ENCODE results near the gene BUB1. TPM values are rescaled to one million over a fixed set of nuclear protein-coding genes. Genes with fewer than 3 reads are reported as not detected.

Gene BUB1
- total and polyA plus RNA-seq, 2 donors (not counting 1 experiment from before 2014, with no cell fraction given) = 9.9 to 11.2 TPM

DNA sequence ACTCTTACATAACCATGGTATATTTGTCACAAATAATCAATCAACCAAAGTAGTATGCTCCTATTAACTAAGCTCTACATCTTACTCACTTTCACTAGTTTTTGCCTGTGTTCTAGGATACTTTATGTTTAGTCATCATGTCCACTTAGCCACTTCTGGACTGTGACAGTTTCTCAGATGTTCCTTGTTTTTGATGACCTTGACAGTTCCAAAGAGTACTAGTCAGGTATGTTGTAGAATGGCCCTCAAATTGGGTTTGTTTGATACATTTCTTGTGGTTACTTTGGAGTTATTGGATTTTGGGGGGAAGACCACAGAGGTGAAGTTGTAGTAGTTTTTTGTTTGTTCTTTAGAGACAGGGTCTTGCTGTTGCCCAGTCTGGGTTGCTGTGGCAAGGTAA is 35.5 kb downstream of the BUB1 start:
- no peak for DNase-seq (ENCODE audit: low read depth in 2 of 2)
- Histone ChIP-seq H3K79me2 (ENCODE audit: control insufficient read depth, insufficient read depth, low read length) (peaks cover 2% of the 10 kb centered on the region), H2AFZ (ENCODE audit: low read length) (no peak overlapping the region), H3K4me2 (ENCODE audit: extremely low read depth, insufficient read depth, low read length) (no peak overlapping the region), H3K9me3 (ENCODE audit: control insufficient read depth, insufficient read depth, low read depth, low read length) (no peaks in the 10 kb centered on the region), H3K27ac (ENCODE audit: insufficient read depth, low read length) (no peak overlapping the region), H3K9ac (ENCODE audit: insufficient read depth, low read length) (no peak overlapping the region), H3K4me3 (replicated peaks in 1 of 4; ENCODE audit: control extremely low read depth in 1 of 4, insufficient read depth in 1 of 4, low read depth in 3 of 4, low read length in 4 of 4) (no peak overlapping the region), H3K4me1 (ENCODE audit: control insufficient read depth, extremely low read depth, insufficient read depth, low read length) (no peaks in the 10 kb centered on the region), H4K20me1 (ENCODE audit: control insufficient read depth, extremely low read depth, insufficient read depth, low read length) (no peaks in the 10 kb centered on the region), H3K27me3 (ENCODE audit: control insufficient read depth, insufficient read depth, low read length) (no peaks in the 10 kb centered on the region), H3K36me3 (ENCODE audit: control insufficient read depth, insufficient read depth, low read length) (peaks cover 6% of the 10 kb centered on the region)
- TF ChIP-seq, protein P1, sequence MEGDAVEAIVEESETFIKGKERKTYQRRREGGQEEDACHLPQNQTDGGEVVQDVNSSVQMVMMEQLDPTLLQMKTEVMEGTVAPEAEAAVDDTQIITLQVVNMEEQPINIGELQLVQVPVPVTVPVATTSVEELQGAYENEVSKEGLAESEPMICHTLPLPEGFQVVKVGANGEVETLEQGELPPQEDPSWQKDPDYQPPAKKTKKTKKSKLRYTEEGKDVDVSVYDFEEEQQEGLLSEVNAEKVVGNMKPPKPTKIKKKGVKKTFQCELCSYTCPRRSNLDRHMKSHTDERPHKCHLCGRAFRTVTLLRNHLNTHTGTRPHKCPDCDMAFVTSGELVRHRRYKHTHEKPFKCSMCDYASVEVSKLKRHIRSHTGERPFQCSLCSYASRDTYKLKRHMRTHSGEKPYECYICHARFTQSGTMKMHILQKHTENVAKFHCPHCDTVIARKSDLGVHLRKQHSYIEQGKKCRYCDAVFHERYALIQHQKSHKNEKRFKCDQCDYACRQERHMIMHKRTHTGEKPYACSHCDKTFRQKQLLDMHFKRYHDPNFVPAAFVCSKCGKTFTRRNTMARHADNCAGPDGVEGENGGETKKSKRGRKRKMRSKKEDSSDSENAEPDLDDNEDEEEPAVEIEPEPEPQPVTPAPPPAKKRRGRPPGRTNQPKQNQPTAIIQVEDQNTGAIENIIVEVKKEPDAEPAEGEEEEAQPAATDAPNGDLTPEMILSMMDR (conservative IDR thresholded peaks at IDR 0.05 in 1 of 2, IDR thresholded peaks at IDR 0.05 in 1 of 2; ENCODE audit: low read depth in 1 of 2, low read length in 2 of 2) = no peak
- no peak for TF ChIP-seq EZH2 (IDR thresholded peaks at IDR 0.05; ENCODE audit: low read length, missing control alignments)

DNA sequence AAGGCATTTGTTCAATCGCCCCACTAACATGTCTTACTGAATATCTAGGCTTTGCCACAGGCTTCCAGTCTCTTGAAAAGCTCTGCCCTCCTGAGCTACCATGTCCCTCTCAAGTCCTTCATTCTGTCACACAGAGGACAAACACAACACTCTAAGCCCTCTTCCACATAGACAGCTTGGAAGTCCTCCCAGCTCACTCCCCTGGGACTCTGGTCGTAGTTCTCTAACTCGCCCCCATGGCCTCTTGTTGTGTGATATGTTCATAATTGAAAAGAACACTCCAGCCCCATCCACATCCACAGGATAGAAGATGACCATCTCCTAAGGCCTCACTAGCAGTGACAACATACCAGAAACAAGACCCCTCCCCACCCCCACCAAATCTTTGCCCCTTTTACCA is 37.9 kb downstream of the BUB1 start:
- Histone ChIP-seq H3K36me3 (ENCODE audit: control insufficient read depth, insufficient read depth, low read length) (peaks cover 6% of the 10 kb centered on the region), H3K27me3 (ENCODE audit: control insufficient read depth, insufficient read depth, low read length) (no peaks in the 10 kb centered on the region), H4K20me1 (ENCODE audit: control insufficient read depth, extremely low read depth, insufficient read depth, low read length) (no peaks in the 10 kb centered on the region), H2AFZ (ENCODE audit: low read length) (no peak overlapping the region), H3K27ac (ENCODE audit: insufficient read depth, low read length) (no peak overlapping the region), H3K9me3 (ENCODE audit: control insufficient read depth, insufficient read depth, low read depth, low read length) (no peaks in the 10 kb centered on the region), H3K79me2 (ENCODE audit: control insufficient read depth, insufficient read depth, low read length) (no peaks in the 10 kb centered on the region), H3K9ac (ENCODE audit: insufficient read depth, low read length) (no peak overlapping the region), H3K4me3 (replicated peaks in 1 of 4; ENCODE audit: control extremely low read depth in 1 of 4, insufficient read depth in 1 of 4, low read depth in 3 of 4, low read length in 4 of 4) (no peak overlapping the region), H3K4me2 (ENCODE audit: extremely low read depth, insufficient read depth, low read length) (no peak overlapping the region), H3K4me1 (ENCODE audit: control insufficient read depth, extremely low read depth, insufficient read depth, low read length) (no peaks in the 10 kb centered on the region)
- DNase-seq (ENCODE audit: low read depth in 2 of 2) = no peak
- no peak for TF ChIP-seq EZH2 (IDR thresholded peaks at IDR 0.05; ENCODE audit: low read length, missing control alignments)
- TF ChIP-seq, protein P1 (conservative IDR thresholded peaks at IDR 0.05 in 1 of 2, IDR thresholded peaks at IDR 0.05 in 1 of 2; ENCODE audit: low read depth in 1 of 2, low read length in 2 of 2) = no peak

DNA sequence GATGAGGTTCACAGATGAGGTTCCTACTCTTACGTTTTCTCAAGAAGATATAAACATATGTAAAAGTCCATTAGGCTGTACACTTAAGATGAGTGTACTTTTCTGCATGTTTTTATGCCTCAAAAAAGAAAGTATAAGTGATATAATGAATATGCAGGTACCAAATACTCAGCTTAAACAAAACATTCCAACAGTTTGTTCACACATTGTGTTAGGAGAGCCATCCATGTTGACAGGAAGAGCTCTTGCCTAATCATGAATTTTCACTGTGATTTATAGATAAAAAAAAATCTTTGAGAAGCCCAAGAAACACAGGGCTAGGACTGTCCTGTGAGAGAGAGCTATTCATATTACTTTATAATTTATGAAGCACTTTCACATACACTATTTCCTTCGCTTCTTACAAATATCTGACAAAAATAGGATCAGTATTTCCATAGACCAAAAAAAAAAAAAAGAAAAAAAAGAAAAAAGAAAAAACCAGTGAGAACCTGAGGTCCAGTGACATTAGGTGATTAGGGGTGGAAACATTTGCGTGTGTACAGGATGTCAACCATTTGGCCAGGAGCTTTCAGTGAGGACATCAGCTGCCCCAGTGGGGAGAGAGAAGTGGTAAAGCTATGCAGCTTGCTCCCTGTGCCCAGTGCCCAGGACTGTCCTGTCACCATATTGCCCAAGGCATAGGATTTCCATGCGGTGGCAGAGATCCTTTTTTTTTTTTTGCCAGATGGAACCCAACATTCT is 38.7 kb downstream of the BUB1 start:
- H3K9me3 ChIP-seq (ENCODE audit: control insufficient read depth, insufficient read depth, low read depth, low read length) = no peaks in the 10 kb centered on the region
- peaks cover 6% of the 10 kb centered on the region for H3K36me3 ChIP-seq (ENCODE audit: control insufficient read depth, insufficient read depth, low read length)
- no peak overlapping the region for H2AFZ ChIP-seq (ENCODE audit: low read length)
- H3K27ac ChIP-seq (ENCODE audit: insufficient read depth, low read length) = no peak overlapping the region
- H3K4me2 ChIP-seq (ENCODE audit: extremely low read depth, insufficient read depth, low read length) = no peak overlapping the region
- no peak overlapping the region for H3K9ac ChIP-seq (ENCODE audit: insufficient read depth, low read length)
- H3K79me2 ChIP-seq (ENCODE audit: control insufficient read depth, insufficient read depth, low read length) = no peaks in the 10 kb centered on the region
- TF ChIP-seq, protein P1 (conservative IDR thresholded peaks at IDR 0.05 in 1 of 2, IDR thresholded peaks at IDR 0.05 in 1 of 2; ENCODE audit: low read depth in 1 of 2, low read length in 2 of 2) = no peak
- no peak for TF ChIP-seq EZH2 (IDR thresholded peaks at IDR 0.05; ENCODE audit: low read length, missing control alignments)
- no peaks in the 10 kb centered on the region for H3K27me3 ChIP-seq (ENCODE audit: control insufficient read depth, insufficient read depth, low read length)
- H3K4me3 ChIP-seq (replicated peaks in 1 of 4; ENCODE audit: control extremely low read depth in 1 of 4, insufficient read depth in 1 of 4, low read depth in 3 of 4, low read length in 4 of 4) = no peak overlapping the region
- DNase-seq (ENCODE audit: low read depth in 2 of 2) = no peak
- no peaks in the 10 kb centered on the region for H3K4me1 ChIP-seq (ENCODE audit: control insufficient read depth, extremely low read depth, insufficient read depth, low read length)
- no peaks in the 10 kb centered on the region for H4K20me1 ChIP-seq (ENCODE audit: control insufficient read depth, extremely low read depth, insufficient read depth, low read length)
